GM21576 (cell line): Measurements from ENCODE around the gene ARHGAP6.

Source experiments
- ATAC-seq: cut with Tn5 transposase; IDR thresholded peaks from one replicate; pipeline ENCODE4 v1.9.1; 2021; ENCODE audit warnings: mild to moderate bottlenecking, moderate library complexity; ENCODE audit not compliant: unreplicated experiment

The ARHGAP6 gene

GRCh38 chrX:11429538-11430085 lies 236.1 kb downstream of the ARHGAP6 start:
- no peak for ATAC-seq

GRCh38 chrX:11427453-11428071 lies 238.2 kb downstream of the ARHGAP6 start:
- no peak for ATAC-seq

- no peak for ATAC-seq
These were observed 238.8 kb downstream of the ARHGAP6 start for GRCh38 chrX:11426712-11427452.

GRCh38 chrX:11424903-11425674 lies 240.6 kb downstream of the ARHGAP6 start:
- ATAC-seq: no peak

- no peak for ATAC-seq
These were observed 241.8 kb downstream of the ARHGAP6 start for GRCh38 chrX:11423949-11424348.

- peak; percentile 82 for ATAC-seq
These were observed 242.3 kb downstream of the ARHGAP6 start for GRCh38 chrX:11423362-11423818.

GRCh38 chrX:11422525-11422857 lies 243.2 kb downstream of the ARHGAP6 start:
- ATAC-seq: no peak

- ATAC-seq: no peak
These were observed 243.8 kb downstream of the ARHGAP6 start for GRCh38 chrX:11421805-11422524.

GRCh38 chrX:11420851-11421250 lies 244.9 kb downstream of the ARHGAP6 start:
- ATAC-seq: no peak

GRCh38 chrX:11419102-11419501 lies 246.6 kb downstream of the ARHGAP6 start:
- ATAC-seq: no peak

GRCh38 chrX:11416600-11416999 lies 249.1 kb downstream of the ARHGAP6 start:
- ATAC-seq: no peak

- no peak for ATAC-seq
These were observed 251.6 kb downstream of the ARHGAP6 start for GRCh38 chrX:11414091-11414490.

GRCh38 chrX:11412715-11413623 lies 252.8 kb downstream of the ARHGAP6 start:
- ATAC-seq: no peak

GRCh38 chrX:11409957-11410356 lies 255.8 kb downstream of the ARHGAP6 start:
- no peak for ATAC-seq

GRCh38 chrX:11408783-11409182 lies 256.9 kb downstream of the ARHGAP6 start:
- ATAC-seq: no peak

- ATAC-seq: no peak
These were observed 257.7 kb downstream of the ARHGAP6 start for GRCh38 chrX:11408109-11408405.

- ATAC-seq: no peak
These were observed 258.2 kb downstream of the ARHGAP6 start for GRCh38 chrX:11407331-11408108.

GRCh38 chrX:11406109-11406765 lies 259.5 kb downstream of the ARHGAP6 start:
- ATAC-seq: no peak

GRCh38 chrX:11403631-11404030 lies 262.1 kb downstream of the ARHGAP6 start:
- ATAC-seq: no peak
